ENCODE results near the gene AHSA1. TPM values are rescaled to one million over a fixed set of nuclear protein-coding genes. Genes with fewer than 3 reads are reported as not detected.

Gene AHSA1
- polyA plus RNA-seq, 1 experiment: 90.1 TPM

- H3K27me3 ChIP-seq (ENCODE audit: control insufficient read depth, insufficient read depth, low read length): peaks cover 2% of the 10 kb centered on the region; the same call in 1 of the 2 replicates
- CTCF ChIA-PET: no interaction called here
- DNase-seq (ENCODE audit: low read depth): no peak
Measured at GRCh38 chr14:77490347-77490986, 32.6 kb downstream of the AHSA1 start.

GRCh38 chr14:77491056-77491455 is 33.2 kb downstream of the AHSA1 start:
- CTCF ChIA-PET: no interaction called here
- Histone ChIP-seq H3K36me3 (ENCODE audit: control insufficient read depth, insufficient read depth, low read length) (no peaks in the 10 kb centered on the region), H3K27me3 (ENCODE audit: control insufficient read depth, insufficient read depth, low read length) (peaks cover 2% of the 10 kb centered on the region; the same call in 1 of the 2 replicates), H3K4me3 (ENCODE audit: low read depth, low read length) (no peak overlapping the region)
- POLR2A ChIA-PET: no interaction called here
- DNase-seq (ENCODE audit: low read depth): no peak
- TF ChIP-seq CTCF (IDR thresholded peaks at IDR 0.05; ENCODE audit: insufficient read depth, low read depth, low read length): no peak

More at GRCh38 chr14:77490347-77490986, 32.6 kb downstream of the AHSA1 start:
- POLR2A ChIA-PET: no interaction called here
- TF ChIP-seq CTCF (IDR thresholded peaks at IDR 0.05; ENCODE audit: insufficient read depth, low read depth, low read length): no peak
- no peak overlapping the region for H3K4me3 ChIP-seq (ENCODE audit: low read depth, low read length)
- H3K36me3 ChIP-seq (ENCODE audit: control insufficient read depth, insufficient read depth, low read length): no peaks in the 10 kb centered on the region

GRCh38 chr14:77495334-77495733 is 37.4 kb downstream of the AHSA1 start:
- no peak for TF ChIP-seq CTCF (IDR thresholded peaks at IDR 0.05; ENCODE audit: insufficient read depth, low read depth, low read length)
- DNase-seq (ENCODE audit: low read depth): no peak
- no peaks in the 10 kb centered on the region for H3K36me3 ChIP-seq (ENCODE audit: control insufficient read depth, insufficient read depth, low read length)
- ChIA-PET POLR2A (no interaction called here), CTCF (interaction anchor here (0.5 to 1.2 kb wide), 2 partner anchors 9 to 101 kb away, joined by 3 read pairs; no protein-coding TSS in a partner anchor)
- no peak overlapping the region for H3K4me3 ChIP-seq (ENCODE audit: low read depth, low read length)
- peaks cover 17% of the 10 kb centered on the region for H3K27me3 ChIP-seq (ENCODE audit: control insufficient read depth, insufficient read depth, low read length)

GRCh38 chr14:77498120-77498979 is 40.5 kb downstream of the AHSA1 start, which contains the start of gene ISM2:
Gene ISM2 (minus strand): TSS chr14:77498816. CDS start chr14:77498793, 23 bp downstream.
- CTCF ChIA-PET: interaction anchor here (0.6 kb wide), 1 partner anchor 1086 kb away, joined by 3 read pairs; no protein-coding TSS in a partner anchor
- DNase-seq (ENCODE audit: low read depth): no peak

More at GRCh38 chr14:77498120-77498979, 40.5 kb downstream of the AHSA1 start, which contains the start of gene ISM2:
- Histone ChIP-seq H3K36me3 (ENCODE audit: control insufficient read depth, insufficient read depth, low read length) (no peaks in the 10 kb centered on the region), H3K27me3 (ENCODE audit: control insufficient read depth, insufficient read depth, low read length) (peaks cover 16% of the 10 kb centered on the region), H3K4me3 (ENCODE audit: low read depth, low read length) (peak within 1 kb of the TSS; percentile 45)
- TF ChIP-seq CTCF (IDR thresholded peaks at IDR 0.05; ENCODE audit: insufficient read depth, low read depth, low read length): no peak
- POLR2A ChIA-PET: no interaction called here
